HG03135 (cell line): ENCODE data around the gene KCTD11.
"Not testable (repeated sequence)": the region's sequence is repeated elsewhere in the genome, so short reads cannot be mapped to it uniquely, and the experiment has no call there.

ENCODE experiments used
- ATAC-seq: cut with Tn5 transposase; IDR thresholded peaks from one replicate; pipeline ENCODE4 v1.9.1; 2021; ENCODE audit warnings: mild to moderate bottlenecking, moderate library complexity; ENCODE audit not compliant: unreplicated experiment

Gene KCTD11

GRCh38 chr17:7341842-7342241 lies 10.1 kb upstream of the KCTD11 start:
- ATAC-seq, result no peak

- ATAC-seq, result no peak
These were observed 8.7 kb upstream of the KCTD11 start for GRCh38 chr17:7343250-7343649.

GRCh38 chr17:7346761-7347614 lies 5.0 kb upstream of the KCTD11 start:
- ATAC-seq, result no peak

DNA sequence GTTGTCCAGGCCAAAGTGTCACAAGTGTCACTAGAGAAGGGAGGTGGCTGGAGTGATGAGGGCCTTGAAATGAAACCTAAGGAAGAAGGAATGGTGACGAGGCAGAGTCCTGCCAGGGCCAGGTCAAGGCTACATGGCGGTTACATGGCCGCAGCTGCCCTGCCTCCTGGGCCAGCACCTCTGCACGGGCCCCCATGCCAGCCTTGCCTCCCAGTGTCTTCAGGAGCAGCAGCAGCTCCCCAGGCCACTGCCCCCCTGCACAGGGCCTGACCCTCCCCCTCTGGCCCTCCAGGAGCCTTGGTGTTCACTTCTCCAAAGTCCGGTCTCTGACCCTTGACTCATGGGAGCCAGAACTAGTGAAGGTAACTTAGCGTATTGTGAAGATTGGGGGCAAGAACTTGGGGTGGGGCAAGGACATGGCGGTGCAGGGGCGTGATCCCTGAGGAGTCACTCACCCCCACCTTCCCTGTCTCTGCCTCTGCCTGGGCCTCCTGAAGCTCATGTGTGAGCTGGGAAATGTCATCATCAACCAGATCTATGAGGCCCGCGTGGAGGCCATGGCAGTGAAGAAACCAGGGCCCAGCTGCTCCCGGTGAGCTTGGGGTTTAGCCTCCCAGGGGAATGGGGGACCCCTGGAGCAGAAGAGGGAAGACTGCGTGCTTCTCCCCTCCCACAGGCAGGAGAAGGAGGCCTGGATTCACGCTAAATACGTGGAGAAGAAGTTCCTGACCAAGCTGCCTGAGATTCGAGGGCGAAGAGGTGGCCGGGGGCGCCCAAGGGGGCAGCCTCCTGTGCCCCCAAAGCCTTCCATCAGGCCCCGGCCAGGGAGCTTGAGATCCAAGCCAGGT lies 4.1 kb upstream of the KCTD11 start:
- ATAC-seq, result no peak

DNA sequence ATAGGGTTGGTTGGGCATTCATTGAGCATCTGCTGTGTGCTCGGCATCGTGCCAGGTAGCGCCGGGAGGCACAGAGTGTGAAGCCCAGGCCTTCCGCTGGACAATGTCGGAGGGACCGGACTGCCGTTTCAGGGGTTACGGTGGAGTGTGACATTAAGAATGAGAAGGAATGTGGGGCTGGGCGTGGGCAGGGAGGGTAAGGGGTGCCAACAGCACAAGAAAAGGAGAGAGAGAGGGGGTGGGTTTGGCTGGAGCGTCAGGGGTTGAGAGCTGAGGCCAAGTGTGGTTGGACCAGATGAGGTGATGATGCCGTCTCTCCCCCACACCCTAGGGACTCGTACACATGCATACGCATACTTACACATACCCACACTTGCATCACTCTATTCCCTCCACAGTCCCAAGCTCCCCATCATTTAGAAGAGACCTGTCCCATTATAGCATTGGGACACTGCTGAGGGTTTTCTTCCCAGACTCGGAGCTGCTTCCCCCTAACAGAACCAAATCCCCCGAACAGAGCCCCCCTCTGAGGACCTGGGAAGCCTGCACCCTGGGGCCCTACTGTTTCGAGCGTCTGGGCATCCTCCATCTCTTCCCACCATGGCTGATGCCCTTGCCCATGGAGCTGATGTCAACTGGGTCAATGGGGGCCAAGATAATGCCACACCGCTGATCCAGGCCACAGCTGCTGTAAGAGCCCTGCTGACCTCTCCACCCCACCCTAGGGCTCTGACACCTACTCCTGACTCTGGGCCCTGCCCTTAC lies 3.3 kb upstream of the KCTD11 start:
- ATAC-seq, result no peak

DNA sequence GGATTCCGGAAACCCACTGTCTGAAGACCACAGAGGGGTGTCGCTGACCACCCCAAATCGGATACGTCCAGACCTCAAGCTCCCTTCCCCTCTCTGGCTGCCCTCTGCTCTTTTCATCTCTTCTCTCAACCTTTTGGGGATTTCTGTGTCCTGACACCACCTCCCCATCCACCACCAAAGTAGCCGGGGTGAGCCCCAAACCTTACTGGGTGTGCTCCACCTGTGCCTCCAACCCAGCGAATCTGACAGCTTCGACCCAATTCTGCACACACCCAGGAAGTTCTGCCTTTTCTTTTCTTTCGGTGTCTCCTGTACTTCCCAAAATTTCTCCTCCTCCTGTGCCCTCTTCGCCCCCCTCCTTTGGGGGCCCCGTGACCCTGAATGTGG lies 534 bp downstream of the KCTD11 start:
- ATAC-seq, result no peak

GRCh38 chr17:7352910-7353635 lies 1.1 kb downstream of the KCTD11 start:
- no peak for ATAC-seq

DNA sequence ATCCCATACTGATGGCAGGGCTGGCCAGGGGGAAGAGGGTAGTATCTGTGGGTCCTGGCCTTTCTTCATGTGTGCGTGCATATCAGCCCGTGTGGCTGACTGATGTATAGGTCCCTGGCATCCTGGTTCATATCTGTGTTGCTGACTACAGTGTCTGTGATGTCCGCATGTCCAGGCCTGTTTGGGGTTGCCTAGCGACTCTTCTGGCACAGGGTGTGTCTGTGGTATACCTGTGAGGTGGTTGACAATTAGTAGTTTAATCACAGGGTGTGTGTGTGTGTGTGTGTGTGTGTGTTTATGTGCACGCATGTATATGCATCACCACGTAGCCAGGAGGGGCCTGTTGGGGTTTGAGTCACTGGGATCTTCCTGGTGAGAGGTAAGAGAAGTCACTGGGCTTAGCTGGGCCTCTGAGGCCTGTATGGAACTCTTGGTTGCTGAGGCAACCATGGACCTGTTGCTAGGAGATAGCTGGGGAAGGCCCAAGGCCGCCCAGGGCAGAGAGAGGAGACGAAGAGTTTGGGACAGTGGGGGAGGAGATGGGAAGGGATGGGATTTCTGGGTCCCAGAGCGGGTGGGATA lies 2.4 kb downstream of the KCTD11 start:
- no peak for ATAC-seq

- no peak for ATAC-seq
These were observed 3.1 kb downstream of the KCTD11 start, which contains the start of gene TMEM95 for GRCh38 chr17:7355053-7355452. Gene TMEM95 (plus strand): TSS chr17:7355156. CDS start chr17:7355205, 49 bp downstream.

- no peak for ATAC-seq
These were observed 3.6 kb downstream of the KCTD11 start for GRCh38 chr17:7355573-7355972.

DNA sequence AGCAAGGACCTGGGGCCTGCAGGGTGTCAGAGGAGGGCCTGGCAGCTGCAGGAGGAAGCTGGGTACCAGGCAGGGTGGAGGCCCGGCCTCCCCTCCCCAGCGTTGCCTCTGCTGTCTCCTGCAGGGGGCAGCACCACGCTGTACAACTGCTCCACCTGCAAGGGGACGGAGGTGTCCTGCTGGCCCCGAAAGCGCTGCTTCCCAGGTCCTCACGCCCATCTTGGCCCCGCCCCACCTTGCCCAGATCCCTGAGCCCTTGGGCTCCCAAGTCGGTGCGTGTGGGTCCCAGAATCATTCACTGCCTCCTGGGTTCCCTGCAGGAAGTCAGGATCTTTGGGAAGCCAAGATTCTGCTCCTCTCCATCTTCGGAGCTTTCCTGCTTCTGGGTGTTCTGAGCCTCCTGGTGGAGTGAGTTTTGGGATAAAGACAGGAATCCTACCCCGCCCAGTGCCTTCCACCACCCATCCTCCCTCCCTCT lies 4.1 kb downstream of the KCTD11 start:
- no peak for ATAC-seq

DNA sequence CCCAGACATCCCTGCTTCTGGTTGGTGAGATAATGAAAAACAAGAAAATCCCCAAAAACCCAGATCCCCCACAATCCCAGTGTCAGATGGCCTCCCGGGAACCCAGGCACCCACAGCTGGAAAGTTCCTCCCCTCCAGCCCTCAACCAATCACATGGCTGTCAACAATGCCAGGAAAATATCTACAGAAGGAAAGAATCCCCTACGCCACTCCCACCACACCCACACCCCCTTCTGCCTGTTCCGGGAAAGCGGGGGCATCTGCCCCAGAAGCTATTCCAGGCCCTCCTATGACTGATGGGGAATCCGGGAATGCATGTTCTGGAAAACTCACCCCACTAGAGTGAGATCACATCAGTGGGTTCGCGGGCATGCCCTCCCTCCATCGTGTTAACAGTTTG lies 4.8 kb downstream of the KCTD11 start:
- no peak for ATAC-seq

- no peak for ATAC-seq
These were observed 5.4 kb downstream of the KCTD11 start for GRCh38 chr17:7357381-7357780.

- ATAC-seq, result no peak
These were observed 9.9 kb downstream of the KCTD11 start for GRCh38 chr17:7361906-7362305.

- no peak for ATAC-seq
These were observed 11.3 kb downstream of the KCTD11 start for GRCh38 chr17:7363311-7363710.

DNA sequence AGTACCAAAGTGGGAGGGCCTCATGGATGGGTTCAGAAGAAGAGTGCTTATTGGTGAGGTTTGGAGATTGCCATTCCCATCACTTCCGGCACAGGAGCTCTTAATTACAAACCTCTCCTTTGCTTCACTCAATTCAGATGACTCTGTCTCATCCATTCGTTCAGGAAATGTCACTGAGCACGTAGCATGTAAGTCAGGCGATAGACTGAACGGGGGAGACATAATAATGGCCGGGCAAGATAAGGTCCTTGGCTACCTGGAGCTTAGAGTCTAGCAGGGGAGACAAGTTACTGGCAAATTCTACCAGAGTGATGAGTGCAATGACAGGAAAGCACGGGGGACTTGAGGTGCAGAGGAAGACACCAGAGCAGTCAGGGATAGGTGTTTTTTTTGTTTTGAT lies 14.0 kb downstream of the KCTD11 start:
- not testable (repeated sequence) for ATAC-seq

- no peak for ATAC-seq
These were observed 15.1 kb downstream of the KCTD11 start for GRCh38 chr17:7367083-7367482.

- no peak for ATAC-seq
These were observed 16.1 kb downstream of the KCTD11 start for GRCh38 chr17:7367918-7368598.

GRCh38 chr17:7368599-7368994 lies 16.6 kb downstream of the KCTD11 start:
- not testable (repeated sequence) for ATAC-seq
